GM21526 (cell line): ENCODE measurements around the gene USP47.

Experiments
- ATAC-seq: cut with Tn5 transposase; IDR thresholded peaks from one replicate; pipeline ENCODE4 v1.9.1; 2021; ENCODE audit warnings: moderate library complexity; ENCODE audit not compliant: unreplicated experiment, low FRiP score

The USP47 gene

GRCh38 chr11:11965656-11966353 is 124.0 kb downstream of the USP47 start:
- no peak for ATAC-seq

GRCh38 chr11:11966354-11966741 is 124.6 kb downstream of the USP47 start:
- no peak for ATAC-seq

DNA sequence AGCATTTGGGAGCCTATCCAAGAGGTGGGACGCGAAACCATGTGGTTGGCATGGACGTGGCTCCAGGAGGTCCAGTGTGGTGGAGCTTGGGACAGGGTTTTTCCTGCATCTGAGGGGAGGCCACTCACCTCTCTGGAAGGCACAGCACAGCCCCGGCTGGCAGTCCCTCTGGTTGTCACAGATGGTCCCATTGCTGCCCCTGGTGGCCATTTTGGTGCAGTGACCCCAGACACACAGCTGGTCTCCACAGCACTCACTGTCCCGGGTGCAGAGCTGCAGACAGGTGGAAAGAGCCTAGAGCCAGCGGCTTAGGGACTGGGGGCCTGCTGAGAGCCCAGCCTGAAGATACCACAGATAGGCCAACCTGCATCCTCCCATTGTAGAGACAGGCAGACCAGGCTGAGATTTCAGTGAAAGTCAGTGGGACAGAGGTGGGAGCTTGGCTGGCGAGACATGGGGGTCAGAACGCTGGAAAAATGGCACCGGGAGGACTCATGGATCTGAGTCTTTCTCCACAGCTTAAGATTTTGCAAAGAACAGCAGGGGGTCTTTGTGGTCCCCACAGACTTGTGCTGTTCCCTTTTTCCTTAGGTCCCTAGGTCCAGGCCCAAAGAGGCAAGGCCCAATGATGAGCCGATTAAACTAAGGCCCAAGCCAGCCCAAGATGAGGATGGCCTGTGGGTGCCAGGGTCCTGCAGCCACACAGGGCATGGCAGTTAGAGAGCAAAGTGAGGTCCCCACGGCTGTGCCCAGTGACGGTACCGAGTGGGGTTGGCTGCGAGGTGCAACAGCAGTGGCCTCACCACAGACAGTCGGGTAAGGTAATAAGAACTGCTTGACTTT is 125.3 kb downstream of the USP47 start:
- ATAC-seq, result peak; percentile 97

GRCh38 chr11:11967669-11968510 is 126.1 kb downstream of the USP47 start:
- ATAC-seq, result no peak

DNA sequence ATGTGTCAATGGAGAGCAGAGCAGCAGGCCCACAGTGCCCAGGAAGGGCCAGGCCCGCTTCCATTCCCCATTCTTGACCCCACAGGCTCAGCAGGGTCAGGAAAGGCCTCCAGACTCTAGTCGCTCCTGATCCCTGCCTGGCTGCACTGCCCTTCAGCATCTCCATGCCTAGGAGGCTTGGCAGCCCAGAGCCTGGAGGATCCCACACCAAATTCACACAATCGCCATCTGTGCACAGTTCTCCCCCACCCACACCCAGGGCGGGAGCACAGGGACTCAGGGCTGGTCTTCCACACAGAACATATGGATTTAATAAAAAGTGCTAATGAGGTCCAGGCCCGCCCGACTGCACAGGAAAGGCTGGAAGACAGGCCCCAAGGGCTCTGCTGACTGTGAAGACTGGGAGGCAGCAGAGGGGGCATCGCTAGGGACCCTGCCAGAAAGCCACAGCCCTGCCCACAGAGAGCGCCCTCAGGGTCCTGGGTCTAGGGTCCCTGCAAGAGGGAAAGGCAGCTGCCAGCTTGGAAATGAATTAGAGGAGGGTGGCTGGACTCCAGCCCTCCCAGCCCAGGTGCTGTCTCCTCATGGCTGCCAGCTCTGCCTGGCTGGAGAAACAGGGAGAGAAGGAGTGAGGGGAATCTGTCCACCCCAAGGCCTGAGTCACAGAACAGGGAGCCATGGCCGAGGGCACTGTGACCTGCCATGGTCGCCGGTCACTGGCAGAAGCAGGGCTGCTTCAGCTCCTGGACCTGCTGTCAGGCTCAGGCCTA is 126.9 kb downstream of the USP47 start:
- no peak for ATAC-seq

DNA sequence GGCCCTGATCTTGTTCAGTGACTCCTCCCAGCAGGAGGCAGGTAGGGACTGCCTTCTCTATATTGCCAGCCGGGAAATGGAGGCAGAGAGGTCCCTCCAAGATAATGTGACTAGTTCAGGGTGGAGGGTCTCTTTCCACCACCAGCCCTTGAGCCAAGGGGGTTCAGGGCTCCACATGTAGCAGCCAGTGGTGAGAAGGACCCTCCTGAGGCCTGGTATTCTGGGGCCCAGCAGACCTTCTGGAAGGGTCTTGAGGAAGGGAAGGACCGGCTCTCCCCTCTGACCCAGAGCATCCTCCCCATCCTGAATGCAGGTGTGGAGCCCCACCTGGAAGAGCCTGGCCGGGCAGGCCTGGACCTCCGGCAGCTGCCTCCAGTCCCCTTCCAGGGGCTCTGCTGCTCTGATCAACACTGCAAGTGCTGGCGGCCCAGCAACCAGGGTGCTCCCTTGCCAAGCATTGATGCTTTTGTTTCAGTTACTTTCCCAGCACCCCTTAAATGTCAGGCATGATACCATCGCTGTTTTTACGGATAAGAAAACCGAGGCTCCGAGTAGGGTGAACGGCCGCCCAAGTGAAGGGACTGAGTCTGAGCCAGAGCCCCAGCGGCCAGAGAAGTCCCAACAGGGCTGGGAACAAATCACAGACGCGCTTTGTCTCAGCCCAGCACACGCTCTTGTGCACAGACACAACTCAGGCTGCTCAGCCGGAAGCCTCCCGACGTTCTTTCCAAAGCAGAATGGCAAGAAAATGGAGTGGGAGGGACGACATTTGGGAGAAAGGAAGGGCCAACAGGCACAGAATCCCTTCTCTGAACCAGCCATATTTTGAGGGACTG is 127.8 kb downstream of the USP47 start:
- no peak for ATAC-seq

DNA sequence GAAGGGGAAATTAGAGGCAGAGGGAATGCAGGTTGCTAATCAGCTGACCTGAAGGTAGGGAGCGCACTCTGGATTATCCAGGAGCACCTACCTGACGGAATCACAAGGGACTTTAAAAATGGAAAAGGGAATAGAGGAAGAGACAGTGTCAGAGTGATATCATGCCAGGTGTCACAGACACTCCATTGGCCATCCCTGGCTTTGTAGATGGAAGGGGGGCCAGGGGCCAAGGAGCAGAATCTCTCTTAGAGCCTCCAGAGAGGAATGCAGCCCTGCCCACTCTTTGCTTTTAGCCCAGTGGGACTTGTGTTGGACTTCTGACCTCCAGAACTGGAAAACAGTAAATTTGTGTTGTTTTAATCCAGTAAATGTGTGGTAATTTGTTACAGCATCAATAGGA is 128.8 kb downstream of the USP47 start:
- no peak for ATAC-seq

DNA sequence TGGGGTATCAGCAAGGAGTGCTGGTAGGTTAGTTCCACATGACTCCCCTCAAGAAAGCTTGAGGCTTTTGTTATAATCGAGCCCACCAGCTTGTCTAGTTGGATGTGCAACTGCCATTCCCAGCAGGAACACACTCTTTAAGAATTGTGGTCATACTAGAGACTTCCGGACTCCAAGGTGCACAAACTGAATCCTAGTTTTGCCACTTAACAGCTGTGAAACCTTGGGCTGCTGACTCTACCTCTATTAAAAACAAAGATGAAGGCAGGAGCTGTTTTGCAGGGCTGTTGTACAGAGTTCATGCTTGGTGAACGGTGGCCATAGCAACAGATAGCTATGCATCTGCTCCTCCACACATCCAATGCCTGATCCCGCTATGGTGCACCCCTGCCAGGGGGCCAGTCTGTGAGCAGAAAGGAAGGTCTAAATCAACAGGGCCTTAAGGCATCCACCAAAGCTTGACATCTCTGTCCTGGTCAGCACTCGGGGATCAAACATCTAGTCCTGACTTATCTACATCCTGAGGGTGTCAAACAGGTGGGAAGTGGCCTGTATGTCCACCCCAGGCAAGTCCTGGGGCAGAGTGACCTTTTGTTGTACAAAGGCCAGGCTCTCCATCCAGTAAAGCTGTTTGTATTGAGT is 130.3 kb downstream of the USP47 start:
- ATAC-seq, result no peak

- no peak for ATAC-seq
These were observed 131.1 kb downstream of the USP47 start for GRCh38 chr11:11972730-11973341.

DNA sequence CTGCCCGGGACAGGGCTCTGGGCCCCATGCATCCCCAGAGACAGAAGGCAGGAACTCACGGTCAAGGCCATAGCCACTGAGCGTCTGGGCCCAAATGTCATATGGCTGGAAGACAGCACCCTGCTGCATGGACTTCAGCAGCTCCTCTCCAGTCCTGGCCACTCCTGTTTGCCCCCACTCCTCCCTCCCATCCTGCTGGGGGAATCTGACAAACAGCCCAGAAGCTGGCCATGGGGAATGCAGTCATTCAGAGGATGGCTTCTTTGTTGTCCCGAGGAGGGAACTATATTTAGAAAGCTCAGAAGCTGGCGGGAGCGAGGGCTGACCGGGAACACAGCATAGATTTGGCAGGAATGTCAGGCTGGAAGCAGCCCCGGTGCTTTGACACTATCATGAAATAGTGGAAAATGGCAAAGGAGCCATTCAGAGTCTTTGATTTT is 131.6 kb downstream of the USP47 start:
- no peak for ATAC-seq

- ATAC-seq, result no peak
These were observed 132.1 kb downstream of the USP47 start for GRCh38 chr11:11973866-11974265.

GRCh38 chr11:11975201-11976092 is 133.7 kb downstream of the USP47 start:
- ATAC-seq, result no peak

DNA sequence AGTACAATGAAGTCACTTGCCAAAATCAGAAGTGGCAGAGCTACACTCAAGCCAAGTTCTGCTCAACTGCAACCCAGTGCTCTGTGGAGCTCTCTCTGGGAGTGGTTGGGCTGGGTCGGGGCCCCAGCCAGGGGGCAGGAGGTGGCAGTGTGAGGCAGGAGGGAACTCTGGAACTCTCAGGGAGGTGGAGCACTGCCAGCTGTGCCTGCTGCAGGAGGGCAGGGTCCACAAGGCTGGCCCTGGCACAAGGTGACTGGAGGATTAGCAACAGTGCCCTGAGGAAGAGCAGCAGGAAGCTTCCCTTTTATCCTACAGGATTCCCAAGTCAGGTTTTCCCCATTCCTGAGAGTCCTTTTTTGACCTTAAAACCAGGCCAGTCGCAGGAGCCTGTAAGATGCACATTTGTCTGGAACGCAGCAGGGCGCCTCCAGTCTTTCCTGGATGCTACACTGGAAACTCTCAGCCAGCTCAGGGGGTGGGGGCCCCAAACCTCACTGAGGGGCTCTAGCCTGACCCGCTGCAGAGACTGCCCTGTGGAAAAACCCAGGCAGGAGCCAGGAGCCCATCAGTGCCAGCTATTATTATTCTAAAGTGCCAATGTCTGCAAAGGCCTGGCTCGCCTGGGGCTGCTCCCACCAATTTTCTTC is 134.8 kb downstream of the USP47 start:
- no peak for ATAC-seq

DNA sequence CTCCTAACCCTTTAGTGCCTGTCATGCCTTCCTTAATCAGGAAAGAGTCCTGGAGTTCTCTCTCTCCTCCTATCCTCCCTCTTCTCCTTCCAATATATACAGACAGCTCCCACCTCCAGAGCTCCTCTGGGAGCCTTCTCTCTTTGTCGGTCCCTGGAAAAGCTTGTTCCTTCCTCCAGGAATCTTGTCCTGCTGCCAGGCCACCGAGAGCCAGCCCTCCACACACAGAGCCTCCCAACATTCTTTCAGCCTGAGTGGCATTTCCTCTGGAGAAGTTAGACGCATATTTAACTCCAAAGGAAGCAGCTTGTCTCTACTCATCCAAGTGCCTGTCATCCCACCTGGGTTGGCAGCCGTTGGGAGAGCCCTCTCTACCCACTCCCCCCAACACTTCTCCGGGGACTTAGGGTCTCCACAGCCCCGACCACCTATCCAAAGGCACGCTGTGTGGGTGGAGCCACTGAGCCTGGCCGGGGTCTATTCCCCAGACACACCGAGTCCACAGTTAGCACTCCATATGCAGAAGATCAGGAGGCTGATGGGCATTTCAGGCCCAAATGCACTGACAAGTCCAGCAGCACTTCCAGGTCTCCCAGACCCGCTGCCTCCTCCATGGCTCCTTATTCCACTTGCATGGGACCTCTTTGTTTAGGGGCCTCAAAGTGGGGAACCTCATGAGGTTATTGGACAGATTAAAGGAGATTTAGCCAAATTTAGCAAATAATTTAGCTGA is 135.6 kb downstream of the USP47 start:
- ATAC-seq, result no peak

GRCh38 chr11:11978098-11978637 is 136.4 kb downstream of the USP47 start:
- ATAC-seq, result no peak
